B cell (primary cell): ENCODE data around the gene SIGLEC10.

Source experiments
- EZH2 ChIP-seq: IDR thresholded peaks from 2 replicates; pipeline ENCODE4 v1.6.1; 2012; ENCODE audit warnings: borderline replicate concordance, low read depth, mild to moderate bottlenecking, moderate library complexity, low read length; ENCODE audit not compliant: insufficient read depth, poor library complexity, severe bottlenecking
- TF ChIP-seq, protein P1 (sequence below): fragments of 200-600 bp; IDR thresholded peaks from one replicate; pipeline ENCODE4 v1.8.0; 2022; ENCODE audit warnings: antibody characterized with exemption, mild to moderate bottlenecking

DNA sequence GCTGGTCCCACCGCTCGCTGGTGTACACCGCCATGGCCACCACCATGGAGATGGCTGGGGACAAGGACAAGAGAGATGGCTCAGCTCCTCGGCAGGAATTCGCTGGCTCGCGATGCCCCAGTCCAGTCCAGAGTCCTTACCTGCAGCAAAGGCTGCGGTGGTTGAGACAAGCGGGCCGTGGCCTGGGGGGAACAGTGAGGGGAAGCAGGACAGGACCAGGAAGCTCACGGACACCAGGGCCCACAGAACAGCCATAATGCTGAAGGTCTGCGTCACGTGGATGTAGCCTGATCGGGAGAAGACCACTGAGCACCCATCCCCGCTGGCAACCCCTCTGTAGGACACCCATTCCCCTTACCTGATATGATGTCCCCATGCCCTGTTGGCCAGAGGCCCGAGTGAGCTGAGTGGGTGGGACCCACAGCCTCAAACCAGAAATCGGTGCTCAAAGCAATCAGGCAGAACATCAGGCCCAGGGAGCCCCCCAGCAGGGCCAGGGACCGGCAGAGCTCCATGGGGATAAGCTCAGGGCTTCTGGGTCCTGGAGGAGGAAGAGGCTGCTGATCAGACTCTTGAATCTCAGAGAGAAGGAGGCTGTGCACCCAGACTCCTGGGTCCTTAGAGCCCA, 45.3 kb downstream of the SIGLEC10 start:
- TF ChIP-seq EZH2, result no peak
- TF ChIP-seq, protein P1, sequence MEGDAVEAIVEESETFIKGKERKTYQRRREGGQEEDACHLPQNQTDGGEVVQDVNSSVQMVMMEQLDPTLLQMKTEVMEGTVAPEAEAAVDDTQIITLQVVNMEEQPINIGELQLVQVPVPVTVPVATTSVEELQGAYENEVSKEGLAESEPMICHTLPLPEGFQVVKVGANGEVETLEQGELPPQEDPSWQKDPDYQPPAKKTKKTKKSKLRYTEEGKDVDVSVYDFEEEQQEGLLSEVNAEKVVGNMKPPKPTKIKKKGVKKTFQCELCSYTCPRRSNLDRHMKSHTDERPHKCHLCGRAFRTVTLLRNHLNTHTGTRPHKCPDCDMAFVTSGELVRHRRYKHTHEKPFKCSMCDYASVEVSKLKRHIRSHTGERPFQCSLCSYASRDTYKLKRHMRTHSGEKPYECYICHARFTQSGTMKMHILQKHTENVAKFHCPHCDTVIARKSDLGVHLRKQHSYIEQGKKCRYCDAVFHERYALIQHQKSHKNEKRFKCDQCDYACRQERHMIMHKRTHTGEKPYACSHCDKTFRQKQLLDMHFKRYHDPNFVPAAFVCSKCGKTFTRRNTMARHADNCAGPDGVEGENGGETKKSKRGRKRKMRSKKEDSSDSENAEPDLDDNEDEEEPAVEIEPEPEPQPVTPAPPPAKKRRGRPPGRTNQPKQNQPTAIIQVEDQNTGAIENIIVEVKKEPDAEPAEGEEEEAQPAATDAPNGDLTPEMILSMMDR, result no peak
